ENCODE measurements around the gene FHIT.

DNA sequence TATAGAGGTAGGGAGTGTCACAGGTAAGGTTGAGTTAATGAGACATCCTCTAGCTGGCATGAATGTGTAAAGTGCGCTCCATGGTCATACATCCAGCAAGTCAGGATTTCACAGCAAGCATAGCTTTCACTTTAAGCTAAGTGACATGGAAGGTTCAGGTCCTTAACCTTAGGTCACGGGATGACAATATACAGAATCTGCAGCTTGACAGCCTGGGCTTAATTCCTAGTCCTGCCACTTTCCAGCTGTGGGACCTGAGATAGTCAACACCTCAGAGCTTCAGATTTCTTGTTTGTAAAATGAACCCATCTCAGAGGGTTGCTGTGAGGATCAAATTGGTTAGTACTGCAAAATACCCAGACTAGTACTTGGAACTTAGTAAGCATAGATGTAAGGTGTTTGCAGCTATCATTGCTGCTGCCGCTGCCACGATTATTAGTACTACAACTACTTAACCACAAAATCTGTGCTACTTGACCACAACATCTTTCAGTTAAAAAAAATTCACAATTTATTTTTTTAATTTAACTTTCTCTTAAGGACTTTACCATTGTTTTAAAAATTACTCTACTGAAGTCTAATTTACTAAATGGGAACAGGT lies 1311.3 kb downstream of the FHIT start:
- TF ChIP-seq, protein P1, sequence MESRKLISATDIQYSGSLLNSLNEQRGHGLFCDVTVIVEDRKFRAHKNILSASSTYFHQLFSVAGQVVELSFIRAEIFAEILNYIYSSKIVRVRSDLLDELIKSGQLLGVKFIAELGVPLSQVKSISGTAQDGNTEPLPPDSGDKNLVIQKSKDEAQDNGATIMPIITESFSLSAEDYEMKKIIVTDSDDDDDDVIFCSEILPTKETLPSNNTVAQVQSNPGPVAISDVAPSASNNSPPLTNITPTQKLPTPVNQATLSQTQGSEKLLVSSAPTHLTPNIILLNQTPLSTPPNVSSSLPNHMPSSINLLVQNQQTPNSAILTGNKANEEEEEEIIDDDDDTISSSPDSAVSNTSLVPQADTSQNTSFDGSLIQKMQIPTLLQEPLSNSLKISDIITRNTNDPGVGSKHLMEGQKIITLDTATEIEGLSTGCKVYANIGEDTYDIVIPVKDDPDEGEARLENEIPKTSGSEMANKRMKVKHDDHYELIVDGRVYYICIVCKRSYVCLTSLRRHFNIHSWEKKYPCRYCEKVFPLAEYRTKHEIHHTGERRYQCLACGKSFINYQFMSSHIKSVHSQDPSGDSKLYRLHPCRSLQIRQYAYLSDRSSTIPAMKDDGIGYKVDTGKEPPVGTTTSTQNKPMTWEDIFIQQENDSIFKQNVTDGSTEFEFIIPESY (IDR thresholded peaks at IDR 0.05) = no peak
- TF ChIP-seq, protein P2, sequence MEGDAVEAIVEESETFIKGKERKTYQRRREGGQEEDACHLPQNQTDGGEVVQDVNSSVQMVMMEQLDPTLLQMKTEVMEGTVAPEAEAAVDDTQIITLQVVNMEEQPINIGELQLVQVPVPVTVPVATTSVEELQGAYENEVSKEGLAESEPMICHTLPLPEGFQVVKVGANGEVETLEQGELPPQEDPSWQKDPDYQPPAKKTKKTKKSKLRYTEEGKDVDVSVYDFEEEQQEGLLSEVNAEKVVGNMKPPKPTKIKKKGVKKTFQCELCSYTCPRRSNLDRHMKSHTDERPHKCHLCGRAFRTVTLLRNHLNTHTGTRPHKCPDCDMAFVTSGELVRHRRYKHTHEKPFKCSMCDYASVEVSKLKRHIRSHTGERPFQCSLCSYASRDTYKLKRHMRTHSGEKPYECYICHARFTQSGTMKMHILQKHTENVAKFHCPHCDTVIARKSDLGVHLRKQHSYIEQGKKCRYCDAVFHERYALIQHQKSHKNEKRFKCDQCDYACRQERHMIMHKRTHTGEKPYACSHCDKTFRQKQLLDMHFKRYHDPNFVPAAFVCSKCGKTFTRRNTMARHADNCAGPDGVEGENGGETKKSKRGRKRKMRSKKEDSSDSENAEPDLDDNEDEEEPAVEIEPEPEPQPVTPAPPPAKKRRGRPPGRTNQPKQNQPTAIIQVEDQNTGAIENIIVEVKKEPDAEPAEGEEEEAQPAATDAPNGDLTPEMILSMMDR (IDR thresholded peaks at IDR 0.05; ENCODE audit: low read depth, low read length, missing input control) = no peak
- no peak for TF ChIP-seq SP1 (IDR thresholded peaks at IDR 0.05)
- no peak for TF ChIP-seq HNF4G (IDR thresholded peaks at IDR 0.05)
- no peak for TF ChIP-seq EGR1 (IDR thresholded peaks at IDR 0.05; ENCODE audit: low read depth in 2 of 2)
- TF ChIP-seq, protein P3, sequence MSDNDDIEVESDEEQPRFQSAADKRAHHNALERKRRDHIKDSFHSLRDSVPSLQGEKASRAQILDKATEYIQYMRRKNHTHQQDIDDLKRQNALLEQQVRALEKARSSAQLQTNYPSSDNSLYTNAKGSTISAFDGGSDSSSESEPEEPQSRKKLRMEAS (IDR thresholded peaks at IDR 0.05) = no peak
- TF ChIP-seq, protein P4, sequence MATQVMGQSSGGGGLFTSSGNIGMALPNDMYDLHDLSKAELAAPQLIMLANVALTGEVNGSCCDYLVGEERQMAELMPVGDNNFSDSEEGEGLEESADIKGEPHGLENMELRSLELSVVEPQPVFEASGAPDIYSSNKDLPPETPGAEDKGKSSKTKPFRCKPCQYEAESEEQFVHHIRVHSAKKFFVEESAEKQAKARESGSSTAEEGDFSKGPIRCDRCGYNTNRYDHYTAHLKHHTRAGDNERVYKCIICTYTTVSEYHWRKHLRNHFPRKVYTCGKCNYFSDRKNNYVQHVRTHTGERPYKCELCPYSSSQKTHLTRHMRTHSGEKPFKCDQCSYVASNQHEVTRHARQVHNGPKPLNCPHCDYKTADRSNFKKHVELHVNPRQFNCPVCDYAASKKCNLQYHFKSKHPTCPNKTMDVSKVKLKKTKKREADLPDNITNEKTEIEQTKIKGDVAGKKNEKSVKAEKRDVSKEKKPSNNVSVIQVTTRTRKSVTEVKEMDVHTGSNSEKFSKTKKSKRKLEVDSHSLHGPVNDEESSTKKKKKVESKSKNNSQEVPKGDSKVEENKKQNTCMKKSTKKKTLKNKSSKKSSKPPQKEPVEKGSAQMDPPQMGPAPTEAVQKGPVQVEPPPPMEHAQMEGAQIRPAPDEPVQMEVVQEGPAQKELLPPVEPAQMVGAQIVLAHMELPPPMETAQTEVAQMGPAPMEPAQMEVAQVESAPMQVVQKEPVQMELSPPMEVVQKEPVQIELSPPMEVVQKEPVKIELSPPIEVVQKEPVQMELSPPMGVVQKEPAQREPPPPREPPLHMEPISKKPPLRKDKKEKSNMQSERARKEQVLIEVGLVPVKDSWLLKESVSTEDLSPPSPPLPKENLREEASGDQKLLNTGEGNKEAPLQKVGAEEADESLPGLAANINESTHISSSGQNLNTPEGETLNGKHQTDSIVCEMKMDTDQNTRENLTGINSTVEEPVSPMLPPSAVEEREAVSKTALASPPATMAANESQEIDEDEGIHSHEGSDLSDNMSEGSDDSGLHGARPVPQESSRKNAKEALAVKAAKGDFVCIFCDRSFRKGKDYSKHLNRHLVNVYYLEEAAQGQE (IDR thresholded peaks at IDR 0.05) = no peak
- TF ChIP-seq RAD21 (IDR thresholded peaks at IDR 0.05) = no peak
- TF ChIP-seq JUND (IDR thresholded peaks at IDR 0.05) = no peak

Measured in liver (tissue), 3 donors.